ENCODE measurements around the gene HORMAD1.

HORMAD1 gene

GRCh38 chr1:150649441-150650075 is 71.1 kb downstream of the HORMAD1 start:
- no peak for ATAC-seq (replicated peaks; ENCODE audit: extremely low read depth, poor library complexity, severe bottlenecking)
- no peak for DNase-seq (ENCODE audit: low spot score in 2 of 2)
- no peak overlapping the region for H3K4me3 Mint-ChIP-seq
- H3K9me3 Mint-ChIP-seq = no peaks in the 10 kb centered on the region
- no peaks in the 10 kb centered on the region for H3K27me3 Mint-ChIP-seq
- peaks cover 6% of the 10 kb centered on the region for H3K4me1 Mint-ChIP-seq
- H3K27ac Mint-ChIP-seq (ENCODE audit: low read depth) = no peak overlapping the region
- H3K36me3 Mint-ChIP-seq (ENCODE audit: insufficient read depth) = peaks cover 28% of the 10 kb centered on the region

All from central memory CD8-positive, alpha-beta T cell (primary cell).